SK-N-MC (cell line): ENCODE data around the gene PPP4R4.

Source experiments
- DNase-seq: peaks from one replicate; pipeline ENCODE4 v3.0.0-alpha.2; 2011; ENCODE audit warnings: low read depth, low spot score
- H3K27ac ChIP-seq: fragments of 200-600 bp; sonication (generic); 2 replicates; pipeline ENCODE4 v1.5.1; 2016; ENCODE audit warnings: mixed run types
- H3K36me3 ChIP-seq: fragments of 200-600 bp; sonication (generic); 2 replicates; pipeline ENCODE4 v1.6.1; 2017; ENCODE audit warnings: antibody characterized with exemption, low read length, mixed read lengths; ENCODE audit not compliant: insufficient read depth
- H3K4me3 ChIP-seq: fragments of 200-600 bp; sonication (generic); 2 replicates; pipeline ENCODE4 v1.5.1; 2016
- H3K9ac ChIP-seq: fragments of 200-600 bp; sonication (generic); 2 replicates; pipeline ENCODE4 v1.8.0; 2017; ENCODE audit warnings: mixed run types, mixed read lengths; ENCODE audit not compliant: insufficient read length
- H3K9me3 ChIP-seq: fragments of 200-600 bp; sonication (generic); 2 replicates; pipeline ENCODE4 v1.6.1; 2017; ENCODE audit warnings: low read depth, mild to moderate bottlenecking, antibody characterized with exemption, low read length, moderate library complexity, mixed read lengths
- EZH2 ChIP-seq: fragments of 200-600 bp; sonication (generic); IDR thresholded peaks from one replicate; pipeline ENCODE4 v1.6.1; 2017; ENCODE audit warnings: antibody characterized with exemption
- FOXP2 ChIP-seq: optimal IDR thresholded peaks from 2 replicates; pipeline ENCODE3; 2011; ENCODE audit warnings: mild to moderate bottlenecking, moderate library complexity; ENCODE audit not compliant: insufficient read depth; ENCODE audit errors: extremely low read length, control extremely low read depth
- POLR2AphosphoS5 ChIP-seq: IDR thresholded peaks from 2 replicates; pipeline ENCODE4 v1.6.1; 2012; ENCODE audit warnings: mild to moderate bottlenecking, low read depth, low read length, borderline replicate concordance

PPP4R4 gene

DNA sequence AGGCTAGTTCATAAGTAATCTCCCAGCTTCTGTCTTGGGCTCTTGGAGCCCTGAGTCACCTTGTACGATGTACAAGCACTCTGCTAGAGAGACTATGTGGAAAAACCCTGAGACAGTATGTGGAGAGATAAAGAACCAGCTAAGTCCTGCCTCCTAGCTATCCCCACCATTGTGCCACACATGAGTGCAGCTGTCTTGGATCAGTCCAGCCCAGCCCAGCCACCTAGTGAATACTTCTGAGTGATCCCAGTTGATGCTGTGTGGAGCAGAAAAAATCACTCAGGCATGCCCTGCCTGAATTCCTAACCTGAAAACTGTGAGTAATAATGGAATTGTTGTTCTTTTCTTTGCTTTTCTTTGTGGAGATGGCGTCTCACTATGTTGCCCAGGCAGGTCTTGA, 154.1 kb downstream of the PPP4R4 start:
- Histone ChIP-seq H3K27ac (no peak overlapping the region), H3K9ac (no peak overlapping the region), H3K4me3 (no peak overlapping the region), H3K36me3 (no peaks in the 10 kb centered on the region), H3K9me3 (no peaks in the 10 kb centered on the region)
- no peak for TF ChIP-seq EZH2
- no peak for TF ChIP-seq FOXP2
- TF ChIP-seq POLR2AphosphoS5: no peak
- no peak for DNase-seq
